ENCODE measurements around the gene RFNG. TPM values are rescaled to one million over a fixed set of nuclear protein-coding genes. Genes with fewer than 3 reads are reported as not detected.

Gene RFNG
- total RNA-seq, 1 experiment from 2014 or later: 43.4 TPM

GRCh38 chr17:82055965-82056728 lies 4.5 kb upstream of the RFNG start:
- intact Hi-C loops (cut with micrococcal nuclease; ENCODE audit: unreplicated experiment): no loop called here
- Histone ChIP-seq H3K9me3 (ENCODE audit: control insufficient read depth, insufficient read depth, low read depth, low read length) (no peaks in the 10 kb centered on the region), H3K27me3 (ENCODE audit: control insufficient read depth, insufficient read depth, low read length) (no peaks in the 10 kb centered on the region), H3K4me3 (ENCODE audit: low read depth in 2 of 2, low read length in 2 of 2) (no peak overlapping the region), H3K4me1 (ENCODE audit: control insufficient read depth, insufficient read depth, low read length) (peaks cover 26% of the 10 kb centered on the region), H3K36me3 (ENCODE audit: control insufficient read depth, insufficient read depth, low read length) (peaks cover 10% of the 10 kb centered on the region), H3K27ac (ENCODE audit: low read length) (no peak overlapping the region)
- TF ChIP-seq REST (IDR thresholded peaks at IDR 0.05; ENCODE audit: insufficient read depth in 1 of 2, low read depth in 2 of 2, low read length in 1 of 2) (no peak), CTCF (IDR thresholded peaks at IDR 0.05) (no peak), POLR2AphosphoS5 (IDR thresholded peaks at IDR 0.05; ENCODE audit: low read depth, low read length) (no peak), TCF7L2 (IDR thresholded peaks at IDR 0.05; ENCODE audit: low read depth, low read length) (no peak; the same call in 1 of the 2 replicates), SIN3A (IDR thresholded peaks at IDR 0.05; ENCODE audit: borderline replicate concordance, insufficient read depth, low read depth, low read length) (no peak)
- BruUV-seq (replicated peaks): no TSS peak
- no peak for DNase-seq (ENCODE audit: low read depth, low spot score)
- in situ Hi-C loops (cut with HindIII; ENCODE audit: low pct_unique_long_range_greater_than_20kb, low sequenced_read_pairs): loop anchor here (10.0 kb wide), 1 partner anchor 79 kb away; no protein-coding TSS in a partner anchor
- ChIA-PET CTCF (interaction anchor here (1.1 to 1.6 kb wide), 2 partner anchors 19 to 26 kb away, joined by 4 to 7 read pairs; partner anchors contain the start of gene DCXR), POLR2A (no interaction called here)
- ATAC-seq: no peak

- in situ Hi-C loops (cut with HindIII; ENCODE audit: low pct_unique_long_range_greater_than_20kb, low sequenced_read_pairs) (loop anchor here (10.0 kb wide), 1 partner anchor 80 kb away; no protein-coding TSS in a partner anchor), intact Hi-C loops (cut with micrococcal nuclease; ENCODE audit: unreplicated experiment) (no loop called here)
- H3K27me3 ChIP-seq (ENCODE audit: control insufficient read depth, insufficient read depth, low read length): no peaks in the 10 kb centered on the region
- H3K9me3 ChIP-seq (ENCODE audit: control insufficient read depth, insufficient read depth, low read depth, low read length): no peaks in the 10 kb centered on the region
- no peak for ATAC-seq
- ChIA-PET CTCF (no interaction called here), POLR2A (interaction anchor here (0.7 kb wide), 1 partner anchor 36 kb away, joined by 4 read pairs; no protein-coding TSS in a partner anchor)
- no peak overlapping the region for H3K27ac ChIP-seq (ENCODE audit: low read length)
- H3K4me3 ChIP-seq (ENCODE audit: low read depth in 2 of 2, low read length in 2 of 2): no peak overlapping the region
- H3K4me1 ChIP-seq (ENCODE audit: control insufficient read depth, insufficient read depth, low read length): peaks cover 31% of the 10 kb centered on the region
- peaks cover 9% of the 10 kb centered on the region for H3K36me3 ChIP-seq (ENCODE audit: control insufficient read depth, insufficient read depth, low read length)
- DNase-seq (ENCODE audit: low read depth, low spot score): no peak
- BruUV-seq (replicated peaks): no TSS peak
- peak; percentile 1; the same call in 1 of the 2 replicates for TF ChIP-seq POLR2AphosphoS5 (IDR thresholded peaks at IDR 0.05; ENCODE audit: low read depth, low read length)
- no peak for TF ChIP-seq SIN3A (IDR thresholded peaks at IDR 0.05; ENCODE audit: borderline replicate concordance, insufficient read depth, low read depth, low read length)
- TF ChIP-seq CTCF (IDR thresholded peaks at IDR 0.05): no peak
- TF ChIP-seq REST (IDR thresholded peaks at IDR 0.05; ENCODE audit: insufficient read depth in 1 of 2, low read depth in 2 of 2, low read length in 1 of 2): 0 out of 4 replicates have a peak, but pooled peaks of 1 of the 2 experiments have one; percentile 21
- peak; percentile 48; the same call in 1 of the 2 replicates for TF ChIP-seq TCF7L2 (IDR thresholded peaks at IDR 0.05; ENCODE audit: low read depth, low read length)
Measured at GRCh38 chr17:82055023-82055964, 3.7 kb upstream of the RFNG start.

Measured in Panc1 (cell line).